SIG-M5 treated with dmso at 0.1 percent for 504 hours (cell line): Measurements from ENCODE around the gene IL17RD.
"Not testable (repeated sequence)": the region's sequence is repeated elsewhere in the genome, so short reads cannot be mapped to it uniquely, and the experiment has no call there.

Source experiments
- DNase-seq: peaks from one replicate; lab custom pipeline; 2025; ENCODE audit not compliant: unreplicated experiment; lab: John Stamatoyannopoulos, UW

Gene IL17RD

GRCh38 chr3:57093971-57094535 is 71.1 kb downstream of the IL17RD start:
- DNase-seq: peak; percentile 38

GRCh38 chr3:57093489-57093888 is 71.7 kb downstream of the IL17RD start:
- DNase-seq: no peak

GRCh38 chr3:57091521-57092273 is 73.5 kb downstream of the IL17RD start:
- no peak for DNase-seq

- DNase-seq: no peak
Measured at GRCh38 chr3:57089043-57089442, 76.1 kb downstream of the IL17RD start.

- DNase-seq: no peak
Measured at GRCh38 chr3:57088503-57088902, 76.7 kb downstream of the IL17RD start.

GRCh38 chr3:57087361-57088092 is 77.6 kb downstream of the IL17RD start:
- DNase-seq: no peak

GRCh38 chr3:57086201-57086600 is 79.0 kb downstream of the IL17RD start:
- no peak for DNase-seq

- no peak for DNase-seq
Measured at GRCh38 chr3:57085211-57085610, 79.9 kb downstream of the IL17RD start.

GRCh38 chr3:57083266-57083995 is 81.7 kb downstream of the IL17RD start:
- not testable (repeated sequence) for DNase-seq

GRCh38 chr3:57082481-57082880 is 82.7 kb downstream of the IL17RD start:
- DNase-seq: no peak

GRCh38 chr3:57081173-57081572 is 84.0 kb downstream of the IL17RD start:
- DNase-seq: no peak

GRCh38 chr3:57080171-57080570 is 85.0 kb downstream of the IL17RD start:
- DNase-seq: no peak

- DNase-seq: no peak
Measured at GRCh38 chr3:57079474-57079831, 85.7 kb downstream of the IL17RD start.

- no peak for DNase-seq
Measured at GRCh38 chr3:57078635-57079473, 86.3 kb downstream of the IL17RD start.

GRCh38 chr3:57078344-57078634 is 86.9 kb downstream of the IL17RD start:
- no peak for DNase-seq

GRCh38 chr3:57077630-57078343 is 87.4 kb downstream of the IL17RD start:
- no peak for DNase-seq

GRCh38 chr3:57076422-57076951 is 88.7 kb downstream of the IL17RD start:
- no peak for DNase-seq

- no peak for DNase-seq
Measured at GRCh38 chr3:57074135-57074534, 91.0 kb downstream of the IL17RD start.

- DNase-seq: no peak
Measured at GRCh38 chr3:57073628-57074027, 91.5 kb downstream of the IL17RD start.

- no peak for DNase-seq
Measured at GRCh38 chr3:57069503-57069902, 95.7 kb downstream of the IL17RD start.
